HepG2 (cell line): Measurements from ENCODE around the gene IGFBP5. TPM values are rescaled to one million over a fixed set of nuclear protein-coding genes. Genes with fewer than 3 reads are reported as not detected.

Experiments used
- ATAC-seq: fragments of 200-7000 bp; cut with Tn5 transposase; 3 replicates; pipeline ENCODE4 v1.9.1; 2020; ENCODE audit warnings: mild to moderate bottlenecking, moderate library complexity
- BruUV-seq: library from RNA; stranded (reverse); fragments of 400-500 nt; replicated peaks from 2 replicates; lab custom pipeline; 2021; lab: Mats Ljungman, UMichigan
- CTCF ChIA-PET: fragments of 300-600 bp; formaldehyde crosslinking; extraction: SDS; loops from one replicate; lab custom pipeline; 2021; ENCODE audit warnings: low total read pairs, inconsistent platforms, low intra/inter-chr PET ratio; lab: Yijun Ruan, JAX
- POLR2A ChIA-PET: fragments of 350-600 bp; sonication (Branson Sonifier 250); formaldehyde crosslinking; loops from one replicate; lab custom pipeline; 2020; ENCODE audit warnings: antibody characterized with exemption, inconsistent platforms; lab: Yijun Ruan, JAX
- DNase-seq: peaks from one replicate; pipeline ENCODE4 v3.0.0-alpha.2; 2015; ENCODE audit warnings: low spot score
- FAIRE-seq: peaks from 3 replicates; lab custom pipeline; 2011; peaks lifted over from hg19 to GRCh38; lab: Jason Lieb, UNC
- H2AFZ ChIP-seq: one replicate; pipeline ENCODE4 v1.6.1; 2011; ENCODE audit warnings: low read length, inconsistent platforms
- H3K27ac ChIP-seq: fragments of 300-600 bp; 3 replicates; pipeline ENCODE4 v1.8.0; 2011; ENCODE audit warnings: mixed run types, mild to moderate bottlenecking, mixed read lengths, low read length, inconsistent platforms; ENCODE audit not compliant: insufficient read depth; ENCODE audit errors: extremely low read length
- H3K27me3 ChIP-seq, 2 experiments: fragments of 200-600 bp in 1 of 2; 2 replicates in 1 of 2; 3 replicates in 1 of 2; pipeline versions ENCODE4 v1.6.0 to v1.8.0; 2011; ENCODE audit warnings: low read length in 2 of 2, mild to moderate bottlenecking in 2 of 2, moderate library complexity in 2 of 2, inconsistent platforms in 1 of 2; ENCODE audit not compliant: insufficient read depth in 2 of 2, control insufficient read depth in 1 of 2
- H3K36me3 ChIP-seq, 2 experiments: fragments of 200-600 bp in 1 of 2; replicated peaks in 1 of 2; 2 replicates in 1 of 2; 3 replicates in 1 of 2; pipeline versions ENCODE4 v1.5.1 to v1.8.0; 2011; ENCODE audit warnings: low read length in 2 of 2, inconsistent platforms in 1 of 2; ENCODE audit not compliant: insufficient read depth in 2 of 2, control insufficient read depth in 1 of 2
- H3K4me1 ChIP-seq: 2 replicates; pipeline ENCODE4 v1.5.1; 2012; ENCODE audit warnings: low read length, inconsistent platforms; ENCODE audit not compliant: insufficient read depth
- H3K4me2 ChIP-seq: 2 replicates; pipeline ENCODE4 v1.6.0; 2011; ENCODE audit warnings: low read depth, low read length, inconsistent platforms
- H3K4me3 ChIP-seq, 3 experiments: fragments of 200-600 bp in 1 of 3; sonication (generic), shearing (Covaris generic) in 1 of 3; replicated peaks in 1 of 3; 2 replicates each; pipeline ENCODE4 v1.5.1; 2011 to 2016; ENCODE audit warnings: low read length in 3 of 3, inconsistent platforms in 2 of 3, low read depth in 2 of 3, mild to moderate bottlenecking in 2 of 3, control low read depth in 1 of 3, mixed read lengths in 1 of 3; ENCODE audit not compliant: insufficient read depth in 1 of 3
- H3K79me2 ChIP-seq: one replicate; pipeline ENCODE4 v1.6.1; 2011; ENCODE audit warnings: low read length, inconsistent platforms; ENCODE audit not compliant: insufficient read depth
- H3K9ac ChIP-seq: 2 replicates; pipeline ENCODE4 v1.6.0; 2011; ENCODE audit warnings: mild to moderate bottlenecking, low read depth, low read length, inconsistent platforms; ENCODE audit not compliant: insufficient read depth
- H3K9me3 ChIP-seq: 2 replicates; pipeline ENCODE4 v1.5.1; 2012; ENCODE audit warnings: mild to moderate bottlenecking, low read length
- H4K20me1 ChIP-seq: 2 replicates; pipeline ENCODE4 v1.6.0; 2011; ENCODE audit warnings: inconsistent platforms, mild to moderate bottlenecking, low read length, moderate library complexity; ENCODE audit not compliant: insufficient read depth
- AKAP8 ChIP-seq: sonication (generic); formaldehyde crosslinking; IDR thresholded peaks from 2 replicates; pipeline ENCODE4 v1.5.1; 2020; ENCODE audit warnings: mild to moderate bottlenecking, missing genetic modification reagents
- CEBPG ChIP-seq: IDR thresholded peaks from 2 replicates; pipeline ENCODE4 v1.6.1; 2016
- DMAP1 ChIP-seq: IDR thresholded peaks from 2 replicates; pipeline ENCODE4 v1.6.1; 2016
- FOXA3 ChIP-seq: IDR thresholded peaks from 2 replicates; pipeline ENCODE4 v1.6.1; 2016; ENCODE audit warnings: missing genetic modification reagents, missing compliant biosample characterization
- GPN1 ChIP-seq: sonication (generic); formaldehyde crosslinking; IDR thresholded peaks from 2 replicates; pipeline ENCODE4 v1.5.1; 2020; ENCODE audit warnings: missing genetic modification reagents, borderline replicate concordance
- HNF4A ChIP-seq: sonication (generic); formaldehyde crosslinking; IDR thresholded peaks from 2 replicates; pipeline ENCODE4 v1.4.0; 2020; ENCODE audit warnings: missing genetic modification reagents
- MTF1 ChIP-seq: sonication (generic); formaldehyde crosslinking; IDR thresholded peaks from 2 replicates; pipeline ENCODE4 v1.5.0; 2020; ENCODE audit warnings: missing genetic modification reagents
- RARA ChIP-seq: IDR thresholded peaks from 2 replicates; pipeline ENCODE4 v1.6.1; 2016; ENCODE audit warnings: missing genetic modification reagents, missing compliant biosample characterization
- SALL1 ChIP-seq: sonication (generic); formaldehyde crosslinking; IDR thresholded peaks from 2 replicates; pipeline ENCODE4 v1.8.0; 2022; ENCODE audit warnings: mild to moderate bottlenecking, missing genetic modification reagents
- TBP ChIP-seq: sonication (generic); formaldehyde crosslinking; IDR thresholded peaks from 2 replicates; pipeline ENCODE4 v1.5.0; 2020; ENCODE audit warnings: missing genetic modification reagents
- TFE3 ChIP-seq: IDR thresholded peaks from 2 replicates; pipeline ENCODE4 v1.6.1; 2016
- ZNF232 ChIP-seq: sonication (generic); formaldehyde crosslinking; IDR thresholded peaks from 2 replicates; pipeline ENCODE4 v1.4.0; 2020; ENCODE audit warnings: missing genetic modification reagents, borderline replicate concordance
- ZNF558 ChIP-seq: sonication (generic); formaldehyde crosslinking; IDR thresholded peaks from 2 replicates; pipeline ENCODE4 v1.9.0; 2022; ENCODE audit warnings: mild to moderate bottlenecking, missing genetic modification reagents, borderline replicate concordance
- ZNF816 ChIP-seq: sonication (generic); formaldehyde crosslinking; IDR thresholded peaks from 2 replicates; pipeline ENCODE4 v1.8.0; 2022; ENCODE audit warnings: missing genetic modification reagents, mild to moderate bottlenecking, borderline replicate concordance
- WGBS: methylation state at CpG from one replicate; pipeline ENCODE4 v1.1.6; 2017; ENCODE audit warnings: low lambda C conversion rate; 5-methylcytosine and 5-hydroxymethylcytosine counted together
- in situ Hi-C: cut with HindIII; loops from 2 replicates; pipeline ENCODE4 v1.10.0; 2017; ENCODE audit warnings: low pct_unique_long_range_greater_than_20kb; ENCODE audit not compliant: extremely low pct_ligation_motif_present
- intact Hi-C: fragments of 100-400 bp; cut with micrococcal nuclease; formaldehyde crosslinking; loops from one replicate; pipeline ENCODE4 v1.10.0; 2022; ENCODE audit not compliant: unreplicated experiment
- polyA plus RNA-seq, 8 experiments: library from polyadenylated mRNA; depleted of rRNA in 3 of 8; stranded (reverse) in 7 of 8; unstranded in 1 of 8; fragments of >200 nt; fragmentation: Illumina TruSeq in 4 of 8; extraction: Trizol in 4 of 8; gene quantifications; 2 replicates each; pipeline versions ENCODE4 v1.2.1 to v1.2.3, GENCODE V29; 2011 to 2016; ENCODE audit warnings: low read depth in 4 of 8, missing spikeins in 1 of 8, mixed read lengths in 1 of 8; ENCODE audit not compliant: insufficient read depth in 1 of 8
- total RNA-seq, 5 experiments: library from RNA; depleted of rRNA; stranded (reverse); fragments of >200 nt; fragmentation: Illumina TruSeq; extraction: Trizol; gene quantifications; 2 replicates each; pipeline ENCODE4 v1.2.3, GENCODE V29; 2016; ENCODE audit warnings: low read depth in 1 of 5

The IGFBP5 gene
- total and polyA plus RNA-seq, 2 of the 13 experiments (the other 11 are each of a cell fraction or from before 2014, with no cell fraction given): 0.15 TPM; not detected in 1

DNA sequence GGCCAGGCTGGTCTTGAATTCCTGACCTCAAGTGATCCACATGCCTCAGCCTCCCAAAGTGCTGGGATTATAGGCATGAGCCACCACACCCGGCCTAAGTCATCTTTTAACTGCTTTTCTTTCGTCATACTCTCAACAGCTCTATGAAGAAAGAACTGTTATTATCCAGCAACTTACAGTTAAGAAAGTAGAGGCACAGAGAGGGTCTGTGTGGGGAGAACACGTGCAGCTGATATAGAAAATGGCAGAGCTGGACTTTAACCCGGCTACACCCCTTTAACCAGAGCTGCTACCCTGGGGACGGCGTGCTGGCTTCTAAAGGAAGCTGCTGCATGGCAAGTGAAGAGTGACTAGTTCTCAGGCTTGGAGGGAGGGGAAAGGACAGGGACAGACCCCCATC, 36.6 kb downstream of the IGFBP5 start:
- H3K27me3 ChIP-seq: peaks cover 0 to 24% of the 10 kb centered on the region in 2 experiments; a peak in 3 of 5 replicates
- H4K20me1 ChIP-seq: no peaks in the 10 kb centered on the region
- no peak overlapping the region for H2AFZ ChIP-seq
- H3K27ac ChIP-seq: no peak overlapping the region
- no peaks in the 10 kb centered on the region for H3K36me3 ChIP-seq
- ChIA-PET CTCF (no interaction called here), POLR2A (interaction anchor here (0.7 to 1.9 kb wide), 2 partner anchors 86 to 160 kb away, joined by 3 to 10 read pairs; partner anchors contain the start of gene RPL37A)
- H3K9me3 ChIP-seq: no peaks in the 10 kb centered on the region
- FAIRE-seq (no peak), ATAC-seq (peak; percentile 9; the same call in 1 of the 3 replicates), DNase-seq (no peak)
- no peaks in the 10 kb centered on the region for H3K79me2 ChIP-seq
- peak overlapping the region; percentile 29 for H3K4me2 ChIP-seq
- H3K4me3 ChIP-seq: no peak overlapping the region; a peak in 1 of 6 replicates
- intact Hi-C loops (no loop called here), in situ Hi-C loops (no loop called here)
- no peak overlapping the region for H3K9ac ChIP-seq
- H3K4me1 ChIP-seq: peaks cover 42% of the 10 kb centered on the region
- BruUV-seq: no TSS peak
- WGBS: 9% methylated on average over 6 of the region's 6 CpGs
- TF ChIP-seq DMAP1 (CRISPR knock-in tag) (0 out of 2 replicates have a peak, but pooled peaks have one; percentile 18), TFE3 (no peak), SALL1 (peak; percentile 25; the same call in 1 of the 2 replicates), ZNF232 (CRISPR knock-in tag) (no peak), CEBPG (0 out of 2 replicates have a peak, but pooled peaks have one; percentile 6), HNF4A (CRISPR knock-in tag) (peak; percentile 55), MTF1 (no peak)

GRCh38 chr2:216657980-216658379, 37.4 kb downstream of the IGFBP5 start:
- CTCF ChIA-PET: no interaction called here
- BruUV-seq: no TSS peak
- Histone ChIP-seq H2AFZ (no peak overlapping the region), H3K79me2 (no peaks in the 10 kb centered on the region), H3K4me3 (no peak overlapping the region), H3K27ac (no peak overlapping the region)
- FAIRE-seq: no peak
- TF ChIP-seq FOXA3: peak; percentile 24; the same call in 1 of the 2 replicates
- TF ChIP-seq TBP (CRISPR knock-in tag): no peak
- TF ChIP-seq RARA (CRISPR knock-in tag): peak; percentile 26; the same call in 1 of the 2 replicates
- TF ChIP-seq GPN1 (CRISPR knock-in tag): no peak
- no peak for TF ChIP-seq AKAP8 (CRISPR knock-in tag)
- TF ChIP-seq ZNF558 (CRISPR knock-in tag): no peak
- no peak for TF ChIP-seq ZNF816 (CRISPR knock-in tag)
- TF ChIP-seq, all 625 proteins: peak for 2
- H3K4me1 ChIP-seq: peaks cover 49% of the 10 kb centered on the region
- POLR2A ChIA-PET: interaction anchor here (1.9 kb wide), 1 partner anchor 160 kb away, joined by 10 read pairs; the partner anchor contains the start of gene RPL37A
- no peaks in the 10 kb centered on the region for H4K20me1 ChIP-seq
- in situ Hi-C loops (no loop called here), intact Hi-C loops (no loop called here)
- 0 out of 2 replicates have a peak overlapping the region, but pooled peaks have one; percentile 4 for H3K4me2 ChIP-seq
- H3K27me3 ChIP-seq: peaks cover 0 to 22% of the 10 kb centered on the region in 2 experiments; a peak in 3 of 5 replicates
- WGBS: 45% methylated on average over 7 of the region's 7 CpGs
- no peak for DNase-seq
- ATAC-seq: no peak
- H3K9me3 ChIP-seq: no peaks in the 10 kb centered on the region
- H3K36me3 ChIP-seq: no peaks in the 10 kb centered on the region
- no peak overlapping the region for H3K9ac ChIP-seq
